Panc1 (cell line): ENCODE data around the gene GPS1. TPM values are rescaled to one million over a fixed set of nuclear protein-coding genes. Genes with fewer than 3 reads are reported as not detected.
A peak's percentile ranks its signal among the peaks of the same experiment; 100 is the strongest.

Experiments used
- ATAC-seq: fragments of 200-7000 bp; cut with Tn5 transposase; 2 replicates; pipeline ENCODE4 v1.9.1; 2020; ENCODE audit warnings: mild to moderate bottlenecking, moderate library complexity
- BruUV-seq: library from RNA; stranded (reverse); fragments of 400-500 nt; replicated peaks from 2 replicates; lab custom pipeline; 2021; lab: Mats Ljungman, UMichigan
- CTCF ChIA-PET: fragments of 300-600 bp; sonication (Branson Sonifier 250); formaldehyde crosslinking; loops from one replicate; lab custom pipeline; 2022; ENCODE audit warnings: antibody characterized with exemption; lab: Charles Lee
- POLR2A ChIA-PET: fragments of 300-600 bp; sonication (Branson Sonifier 250); formaldehyde crosslinking; loops from one replicate; lab custom pipeline; 2022; ENCODE audit warnings: antibody characterized with exemption; lab: Charles Lee
- DNase-seq: peaks from one replicate; pipeline ENCODE4 v3.0.0-alpha.2; 2010; ENCODE audit warnings: low read depth, low spot score
- H3K27ac ChIP-seq: 2 replicates; pipeline ENCODE4 v1.5.1; 2011; ENCODE audit warnings: mild to moderate bottlenecking, low read length, inconsistent platforms
- H3K27me3 ChIP-seq: fragments of 200-500 bp; sonication (Bioruptor generic); 2 replicates; pipeline ENCODE4 v1.6.0; 2014; ENCODE audit warnings: low read length, inconsistent platforms; ENCODE audit not compliant: control insufficient read depth, insufficient read depth
- H3K36me3 ChIP-seq: fragments of 200-500 bp; sonication (Bioruptor generic); 2 replicates; pipeline ENCODE4 v1.5.1; 2014; ENCODE audit warnings: inconsistent platforms, mild to moderate bottlenecking, low read length, moderate library complexity; ENCODE audit not compliant: control insufficient read depth, insufficient read depth
- H3K4me1 ChIP-seq: 2 replicates; pipeline ENCODE4 v1.5.1; 2011; ENCODE audit warnings: inconsistent platforms, mild to moderate bottlenecking, low read length, moderate library complexity; ENCODE audit not compliant: control insufficient read depth, insufficient read depth
- H3K4me3 ChIP-seq, 2 experiments: 2 replicates each; pipeline ENCODE4 v1.5.1; 2011 to 2012; ENCODE audit warnings: low read depth in 2 of 2, low read length in 2 of 2, mild to moderate bottlenecking in 2 of 2, inconsistent platforms in 1 of 2, moderate library complexity in 1 of 2
- H3K9me3 ChIP-seq: fragments of 200-500 bp; sonication (Bioruptor generic); 2 replicates; pipeline ENCODE4 v1.5.1; 2014; ENCODE audit warnings: low read depth, mild to moderate bottlenecking, inconsistent platforms, low read length, moderate library complexity; ENCODE audit not compliant: control insufficient read depth, insufficient read depth
- POLR2AphosphoS5 ChIP-seq: IDR thresholded peaks from 2 replicates; pipeline ENCODE4 v1.6.1; 2012; ENCODE audit warnings: mild to moderate bottlenecking, low read depth, low read length, moderate library complexity
- SIN3A ChIP-seq: IDR thresholded peaks from 2 replicates; pipeline ENCODE4 v1.6.1; 2012; ENCODE audit warnings: low read depth, mild to moderate bottlenecking, low read length, moderate library complexity, borderline replicate concordance; ENCODE audit not compliant: insufficient read depth
- TCF7L2 ChIP-seq: IDR thresholded peaks from 2 replicates; pipeline ENCODE4 v1.6.1; 2011; ENCODE audit warnings: mild to moderate bottlenecking, low read depth, low read length, inconsistent platforms
- in situ Hi-C: cut with HindIII; loops from 2 replicates; pipeline ENCODE4 v1.10.0; 2016; ENCODE audit warnings: low sequenced_read_pairs, low pct_unique_long_range_greater_than_20kb
- intact Hi-C: fragments of 100-400 bp; cut with micrococcal nuclease; formaldehyde crosslinking; loops from one replicate; pipeline ENCODE4 v1.10.0; 2022; ENCODE audit not compliant: unreplicated experiment
- total RNA-seq: library from RNA; stranded (reverse); gene quantifications from one replicate; pipeline ENCODE4 v1.2.1, GENCODE V29; 2021; ENCODE audit not compliant: unreplicated experiment
- TF ChIP-seq, protein P1 (sequence below), 2 experiments: IDR thresholded peaks; 2 replicates each; pipeline ENCODE4 v1.6.1; 2011 to 2012; ENCODE audit warnings: low read depth in 2 of 2, control low read depth in 1 of 2, low read length in 1 of 2, mild to moderate bottlenecking in 1 of 2, moderate library complexity in 1 of 2; ENCODE audit not compliant: insufficient read depth in 1 of 2
- TF ChIP-seq, protein P2 (sequence below): fragments of 450-650 bp; IDR thresholded peaks from 2 replicates; pipeline ENCODE4 v1.5.1; 2017; ENCODE audit warnings: mild to moderate bottlenecking

The GPS1 gene
- total RNA-seq, 1 experiment from 2014 or later = 175 TPM

DNA sequence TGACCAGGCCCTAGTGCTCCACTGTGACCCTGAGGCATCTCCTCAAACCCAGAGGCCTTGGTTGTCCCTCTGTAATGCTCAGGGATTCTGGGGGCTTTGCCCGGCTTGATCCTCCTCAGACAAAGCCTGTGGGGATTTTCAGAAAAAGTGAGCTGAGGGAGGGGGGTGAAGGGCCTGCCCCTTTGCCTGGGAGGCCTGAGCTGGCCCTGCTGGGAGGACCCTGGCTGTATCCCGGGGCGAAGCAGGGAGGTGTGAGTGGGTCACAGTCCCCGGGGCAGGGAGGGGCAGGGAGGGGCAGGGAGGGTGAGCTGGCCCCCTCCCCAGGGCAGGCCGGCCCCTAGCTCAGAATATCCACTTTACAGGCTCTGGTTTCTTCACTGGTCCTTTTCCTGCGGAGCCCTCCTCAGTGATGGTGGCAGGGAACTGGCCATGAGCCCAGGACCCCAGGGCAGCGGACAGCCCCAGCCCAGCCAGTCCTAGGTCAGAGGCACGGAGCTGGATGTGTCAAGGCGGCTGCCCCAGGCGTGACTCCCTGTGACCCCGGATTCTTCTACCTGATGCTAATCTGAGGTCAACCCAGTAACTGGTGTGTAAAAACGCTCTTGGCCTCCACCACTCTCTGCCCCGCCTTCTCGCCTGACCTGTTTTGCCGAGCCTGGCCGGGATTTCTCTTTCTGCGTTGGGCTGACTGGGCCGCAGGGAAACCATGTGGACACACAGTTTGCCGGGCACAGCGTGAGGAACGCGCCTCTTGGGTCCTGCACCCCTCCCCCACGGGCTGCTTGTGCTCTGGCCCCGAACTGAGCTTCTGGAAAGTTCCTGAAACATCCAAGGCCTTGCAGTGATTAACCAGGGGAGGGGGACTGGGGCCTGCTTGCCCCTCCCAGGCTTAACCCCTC, 52.1 kb downstream of the GPS1 start:
- in situ Hi-C loops = no loop called here
- intact Hi-C loops = loop anchor here (10.0 kb wide), 1 partner anchor 131 kb away; no protein-coding TSS in a partner anchor
- H3K27me3 ChIP-seq = no peaks in the 10 kb centered on the region
- ATAC-seq (peak; percentile 8), DNase-seq (no peak)
- POLR2A ChIA-PET = interaction anchor here (0.5 kb wide), 1 partner anchor 84 kb away, joined by 6 read pairs; no protein-coding TSS in a partner anchor
- H3K4me1 ChIP-seq = peaks cover 89% of the 10 kb centered on the region
- peak; percentile 46; the same call in 1 of the 2 replicates for TF ChIP-seq TCF7L2
- TF ChIP-seq SIN3A = no peak
- TF ChIP-seq, protein P1, sequence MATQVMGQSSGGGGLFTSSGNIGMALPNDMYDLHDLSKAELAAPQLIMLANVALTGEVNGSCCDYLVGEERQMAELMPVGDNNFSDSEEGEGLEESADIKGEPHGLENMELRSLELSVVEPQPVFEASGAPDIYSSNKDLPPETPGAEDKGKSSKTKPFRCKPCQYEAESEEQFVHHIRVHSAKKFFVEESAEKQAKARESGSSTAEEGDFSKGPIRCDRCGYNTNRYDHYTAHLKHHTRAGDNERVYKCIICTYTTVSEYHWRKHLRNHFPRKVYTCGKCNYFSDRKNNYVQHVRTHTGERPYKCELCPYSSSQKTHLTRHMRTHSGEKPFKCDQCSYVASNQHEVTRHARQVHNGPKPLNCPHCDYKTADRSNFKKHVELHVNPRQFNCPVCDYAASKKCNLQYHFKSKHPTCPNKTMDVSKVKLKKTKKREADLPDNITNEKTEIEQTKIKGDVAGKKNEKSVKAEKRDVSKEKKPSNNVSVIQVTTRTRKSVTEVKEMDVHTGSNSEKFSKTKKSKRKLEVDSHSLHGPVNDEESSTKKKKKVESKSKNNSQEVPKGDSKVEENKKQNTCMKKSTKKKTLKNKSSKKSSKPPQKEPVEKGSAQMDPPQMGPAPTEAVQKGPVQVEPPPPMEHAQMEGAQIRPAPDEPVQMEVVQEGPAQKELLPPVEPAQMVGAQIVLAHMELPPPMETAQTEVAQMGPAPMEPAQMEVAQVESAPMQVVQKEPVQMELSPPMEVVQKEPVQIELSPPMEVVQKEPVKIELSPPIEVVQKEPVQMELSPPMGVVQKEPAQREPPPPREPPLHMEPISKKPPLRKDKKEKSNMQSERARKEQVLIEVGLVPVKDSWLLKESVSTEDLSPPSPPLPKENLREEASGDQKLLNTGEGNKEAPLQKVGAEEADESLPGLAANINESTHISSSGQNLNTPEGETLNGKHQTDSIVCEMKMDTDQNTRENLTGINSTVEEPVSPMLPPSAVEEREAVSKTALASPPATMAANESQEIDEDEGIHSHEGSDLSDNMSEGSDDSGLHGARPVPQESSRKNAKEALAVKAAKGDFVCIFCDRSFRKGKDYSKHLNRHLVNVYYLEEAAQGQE (IDR thresholded peaks at IDR 0.05; ENCODE audit: insufficient read depth in 1 of 2, low read depth in 2 of 2, low read length in 1 of 2) = no peak
- CTCF ChIA-PET = interaction anchor here (0.6 to 0.7 kb wide), 3 partner anchors 12 to 73 kb away, joined by 3 to 4 read pairs (median 3); no protein-coding TSS in a partner anchor
- no peaks in the 10 kb centered on the region for H3K9me3 ChIP-seq
- BruUV-seq = no TSS peak
- H3K27ac ChIP-seq = peak overlapping the region; percentile 97
- no peaks in the 10 kb centered on the region for H3K36me3 ChIP-seq
- H3K4me3 ChIP-seq = no peak overlapping the region

DNA sequence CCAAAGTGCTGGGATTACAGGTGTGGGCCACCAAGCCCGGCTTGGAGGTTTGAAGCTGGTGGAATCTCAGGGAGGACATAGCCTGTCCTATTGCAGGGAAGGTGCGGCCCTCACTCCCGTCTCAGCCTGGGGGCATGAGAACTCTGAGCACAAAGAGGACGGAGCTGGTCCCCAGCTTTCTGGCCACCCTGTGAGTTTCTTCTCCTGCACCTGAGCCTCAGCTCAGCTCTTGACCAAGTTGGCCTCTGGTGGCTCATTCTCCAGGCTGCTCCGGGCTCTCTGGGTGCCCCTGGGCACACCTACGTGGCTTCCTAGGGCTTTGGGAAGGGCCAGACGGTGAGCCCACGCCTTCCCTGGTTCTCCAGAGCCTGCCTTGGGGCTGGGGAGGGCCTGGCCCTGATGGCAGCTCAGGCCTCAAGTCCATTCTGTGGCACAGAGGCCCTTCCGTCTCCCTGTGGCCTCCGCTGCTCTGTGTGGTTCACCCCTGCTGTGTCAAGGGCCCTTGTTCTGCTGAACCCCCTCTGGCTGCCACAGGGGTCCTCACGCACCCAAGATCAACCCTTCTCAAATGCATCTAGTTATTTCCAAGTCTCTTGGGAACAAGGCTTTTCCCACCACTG, 53.2 kb downstream of the GPS1 start:
- CTCF ChIA-PET = interaction anchor here (0.6 kb wide), 1 partner anchor 181 kb away, joined by 3 read pairs; no protein-coding TSS in a partner anchor
- ATAC-seq (no peak), DNase-seq (no peak)
- no peaks in the 10 kb centered on the region for H3K27me3 ChIP-seq
- POLR2A ChIA-PET = interaction anchor here (0.5 kb wide), 1 partner anchor 82 kb away, joined by 6 read pairs; no protein-coding TSS in a partner anchor
- intact Hi-C loops = loop anchor here (10.0 kb wide), 1 partner anchor 130 kb away; no protein-coding TSS in a partner anchor
- TF ChIP-seq, protein P1 (IDR thresholded peaks at IDR 0.05; ENCODE audit: insufficient read depth in 1 of 2, low read depth in 2 of 2, low read length in 1 of 2) = no peak
- TF ChIP-seq TCF7L2 (no peak), POLR2AphosphoS5 (no peak), SIN3A (no peak)
- TF ChIP-seq, protein P2, sequence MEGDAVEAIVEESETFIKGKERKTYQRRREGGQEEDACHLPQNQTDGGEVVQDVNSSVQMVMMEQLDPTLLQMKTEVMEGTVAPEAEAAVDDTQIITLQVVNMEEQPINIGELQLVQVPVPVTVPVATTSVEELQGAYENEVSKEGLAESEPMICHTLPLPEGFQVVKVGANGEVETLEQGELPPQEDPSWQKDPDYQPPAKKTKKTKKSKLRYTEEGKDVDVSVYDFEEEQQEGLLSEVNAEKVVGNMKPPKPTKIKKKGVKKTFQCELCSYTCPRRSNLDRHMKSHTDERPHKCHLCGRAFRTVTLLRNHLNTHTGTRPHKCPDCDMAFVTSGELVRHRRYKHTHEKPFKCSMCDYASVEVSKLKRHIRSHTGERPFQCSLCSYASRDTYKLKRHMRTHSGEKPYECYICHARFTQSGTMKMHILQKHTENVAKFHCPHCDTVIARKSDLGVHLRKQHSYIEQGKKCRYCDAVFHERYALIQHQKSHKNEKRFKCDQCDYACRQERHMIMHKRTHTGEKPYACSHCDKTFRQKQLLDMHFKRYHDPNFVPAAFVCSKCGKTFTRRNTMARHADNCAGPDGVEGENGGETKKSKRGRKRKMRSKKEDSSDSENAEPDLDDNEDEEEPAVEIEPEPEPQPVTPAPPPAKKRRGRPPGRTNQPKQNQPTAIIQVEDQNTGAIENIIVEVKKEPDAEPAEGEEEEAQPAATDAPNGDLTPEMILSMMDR = no peak
- in situ Hi-C loops = no loop called here
- no peaks in the 10 kb centered on the region for H3K9me3 ChIP-seq
- no peak overlapping the region for H3K4me3 ChIP-seq
- no TSS peak for BruUV-seq
- peak overlapping the region; percentile 97 for H3K27ac ChIP-seq
- no peaks in the 10 kb centered on the region for H3K36me3 ChIP-seq
- H3K4me1 ChIP-seq = peaks cover 81% of the 10 kb centered on the region
